ENCODE measurements around the gene ALKBH4.

DNA sequence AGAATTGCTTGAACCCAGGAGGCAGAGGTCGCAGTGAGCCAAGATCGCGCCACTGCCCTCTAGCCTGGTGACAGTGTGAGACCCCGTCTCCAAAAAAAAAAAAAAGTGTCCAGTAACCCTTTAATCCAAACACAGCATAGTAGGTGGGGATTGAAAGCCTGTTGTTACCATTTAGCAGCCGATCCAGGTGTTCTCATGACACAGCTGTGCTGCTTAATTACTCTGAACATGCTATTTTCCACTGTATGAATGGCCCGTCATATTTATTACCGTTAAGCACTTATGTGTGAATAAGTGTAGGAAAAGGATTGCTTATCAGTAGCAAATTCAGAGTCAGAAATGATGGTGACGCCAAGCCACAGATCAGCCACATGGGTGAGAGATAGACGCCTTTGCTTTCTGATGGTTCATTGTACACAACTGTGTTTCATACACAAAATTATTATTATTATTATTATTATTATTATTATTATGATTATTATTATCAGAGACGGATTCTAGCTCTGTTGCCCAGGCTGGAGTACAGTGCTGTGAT lies 42.9 kb downstream of the ALKBH4 start:
- TF ChIP-seq YY1 (IDR thresholded peaks at IDR 0.05; ENCODE audit: insufficient read depth, insufficient read length) (no peak), ZNF274 (IDR thresholded peaks at IDR 0.05; ENCODE audit: low read depth, low read length) (no peak), SUZ12 (IDR thresholded peaks at IDR 0.05; ENCODE audit: extremely low read depth, insufficient read depth, insufficient read length) (no peak)
